KMS-11 (cell line): ENCODE results near the gene PRPF6.
A peak's percentile ranks its signal among the peaks of the same experiment; 100 is the strongest.

ENCODE experiments used
- H2AFZ ChIP-seq: fragments of 200-600 bp; sonication (generic); 2 replicates; pipeline ENCODE4 v1.6.1; 2016; ENCODE audit warnings: antibody characterized with exemption, mixed run types, low read depth
- H3K27ac ChIP-seq: fragments of 200-600 bp; sonication (generic); 2 replicates; pipeline ENCODE4 v1.6.1; 2016; ENCODE audit warnings: mild to moderate bottlenecking, mixed run types
- H3K27me3 ChIP-seq: fragments of 200-600 bp; sonication (generic); 2 replicates; pipeline ENCODE4 v1.6.1; 2017; ENCODE audit warnings: mild to moderate bottlenecking, low read depth, mixed run types, moderate library complexity; ENCODE audit not compliant: insufficient read depth
- H3K36me3 ChIP-seq: fragments of 200-600 bp; sonication (generic); 2 replicates; pipeline ENCODE4 v1.6.1; 2017; ENCODE audit warnings: mild to moderate bottlenecking, mixed run types; ENCODE audit not compliant: insufficient read depth
- H3K4me1 ChIP-seq: fragments of 200-600 bp; sonication (generic); 2 replicates; pipeline ENCODE4 v1.6.1; 2016; ENCODE audit warnings: mild to moderate bottlenecking, low read depth, mixed run types; ENCODE audit not compliant: poor library complexity, severe bottlenecking
- H3K4me2 ChIP-seq: fragments of 200-600 bp; sonication (generic); 2 replicates; pipeline ENCODE4 v1.7.0; 2016; ENCODE audit warnings: mild to moderate bottlenecking, mixed run types
- H3K4me3 ChIP-seq: fragments of 200-600 bp; sonication (generic); IDR thresholded peaks from 2 replicates; pipeline ENCODE4 v1.6.1; 2017; ENCODE audit warnings: low read depth, low read length, mixed read lengths; ENCODE audit not compliant: insufficient read depth
- H3K79me2 ChIP-seq: fragments of 200-600 bp; sonication (generic); 2 replicates; pipeline ENCODE4 v1.6.1; 2016; ENCODE audit warnings: low read depth, mixed run types; ENCODE audit not compliant: insufficient read depth
- H3K9ac ChIP-seq: fragments of 200-600 bp; sonication (generic); 2 replicates; pipeline ENCODE4 v1.6.1; 2016; ENCODE audit warnings: mild to moderate bottlenecking, mixed run types
- H4K20me1 ChIP-seq: fragments of 200-600 bp; sonication (generic); 2 replicates; pipeline ENCODE4 v1.6.1; 2016; ENCODE audit warnings: mild to moderate bottlenecking, mixed run types; ENCODE audit not compliant: insufficient read depth
- TF ChIP-seq, protein P1 (sequence below): fragments of 200-600 bp; sonication (generic); conservative IDR thresholded peaks from 2 replicates; pipeline ENCODE4 v1.6.1; 2017; ENCODE audit warnings: low read depth, mild to moderate bottlenecking, antibody characterized with exemption, low read length, moderate library complexity, mixed read lengths

The PRPF6 gene

DNA sequence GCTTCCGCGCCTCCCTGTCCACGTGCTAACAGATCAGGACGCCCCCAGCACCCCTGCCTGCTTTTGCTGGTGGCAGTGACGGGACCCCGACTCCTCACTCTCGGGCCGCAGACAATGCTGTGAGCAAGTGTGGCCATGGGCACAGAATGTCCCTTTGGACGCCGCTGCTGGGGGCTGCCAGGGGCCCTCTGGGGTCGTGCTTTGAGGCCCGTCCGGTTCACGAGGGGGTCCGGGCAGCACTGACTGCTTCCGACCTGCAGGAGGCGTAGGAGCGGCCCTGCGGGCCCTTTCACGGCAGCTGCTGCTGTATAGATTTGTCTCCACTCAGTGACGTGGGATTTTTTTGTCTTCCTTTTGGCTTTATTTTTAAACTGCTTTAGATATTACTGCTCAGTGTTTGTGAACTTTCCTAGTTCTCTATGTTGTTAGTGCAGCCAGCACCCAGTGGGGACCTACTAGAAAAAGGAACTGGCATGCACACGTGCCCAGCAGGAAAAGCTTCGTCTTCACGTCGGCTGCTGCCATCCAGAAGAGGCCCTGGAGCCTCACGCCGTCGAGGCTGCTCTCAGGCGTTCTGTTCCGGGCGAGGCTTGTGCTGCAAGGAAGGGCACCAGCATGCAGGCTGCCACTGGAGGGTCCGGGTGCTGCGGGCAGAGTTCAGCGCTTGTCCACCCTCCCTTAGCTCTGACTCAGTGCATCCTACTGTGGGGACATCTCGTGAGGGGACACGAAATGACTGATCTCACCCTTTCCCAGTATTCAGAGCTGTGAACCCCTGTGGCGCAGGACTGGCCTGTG, 46.5 kb upstream of the PRPF6 start:
- H4K20me1 ChIP-seq, result no peaks in the 10 kb centered on the region
- H3K4me1 ChIP-seq, result no peaks in the 10 kb centered on the region
- no peaks in the 10 kb centered on the region for H3K27me3 ChIP-seq
- H3K27ac ChIP-seq, result no peak overlapping the region
- H2AFZ ChIP-seq, result no peak overlapping the region
- H3K9ac ChIP-seq, result no peak overlapping the region
- TF ChIP-seq, protein P1, sequence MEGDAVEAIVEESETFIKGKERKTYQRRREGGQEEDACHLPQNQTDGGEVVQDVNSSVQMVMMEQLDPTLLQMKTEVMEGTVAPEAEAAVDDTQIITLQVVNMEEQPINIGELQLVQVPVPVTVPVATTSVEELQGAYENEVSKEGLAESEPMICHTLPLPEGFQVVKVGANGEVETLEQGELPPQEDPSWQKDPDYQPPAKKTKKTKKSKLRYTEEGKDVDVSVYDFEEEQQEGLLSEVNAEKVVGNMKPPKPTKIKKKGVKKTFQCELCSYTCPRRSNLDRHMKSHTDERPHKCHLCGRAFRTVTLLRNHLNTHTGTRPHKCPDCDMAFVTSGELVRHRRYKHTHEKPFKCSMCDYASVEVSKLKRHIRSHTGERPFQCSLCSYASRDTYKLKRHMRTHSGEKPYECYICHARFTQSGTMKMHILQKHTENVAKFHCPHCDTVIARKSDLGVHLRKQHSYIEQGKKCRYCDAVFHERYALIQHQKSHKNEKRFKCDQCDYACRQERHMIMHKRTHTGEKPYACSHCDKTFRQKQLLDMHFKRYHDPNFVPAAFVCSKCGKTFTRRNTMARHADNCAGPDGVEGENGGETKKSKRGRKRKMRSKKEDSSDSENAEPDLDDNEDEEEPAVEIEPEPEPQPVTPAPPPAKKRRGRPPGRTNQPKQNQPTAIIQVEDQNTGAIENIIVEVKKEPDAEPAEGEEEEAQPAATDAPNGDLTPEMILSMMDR, result 0 out of 2 replicates have a peak, but pooled peaks have one; percentile 19
- no peaks in the 10 kb centered on the region; the same call in 1 of the 2 replicates for H3K36me3 ChIP-seq
- no peak overlapping the region for H3K4me2 ChIP-seq
- no peaks in the 10 kb centered on the region for H3K79me2 ChIP-seq
- no peak overlapping the region for H3K4me3 ChIP-seq

- H3K9ac ChIP-seq, result no peak overlapping the region
- no peak overlapping the region for H3K4me2 ChIP-seq
- H3K79me2 ChIP-seq, result no peaks in the 10 kb centered on the region
- no peaks in the 10 kb centered on the region for H3K4me1 ChIP-seq
- H3K27me3 ChIP-seq, result no peaks in the 10 kb centered on the region
- H3K4me3 ChIP-seq, result no peak overlapping the region
- H2AFZ ChIP-seq, result no peak overlapping the region
- no peaks in the 10 kb centered on the region for H4K20me1 ChIP-seq
- TF ChIP-seq, protein P1, result no peak
- H3K27ac ChIP-seq, result no peak overlapping the region
- no peaks in the 10 kb centered on the region; the same call in 1 of the 2 replicates for H3K36me3 ChIP-seq
These were observed 45.5 kb upstream of the PRPF6 start for GRCh38 chr20:63935447-63935846.

DNA sequence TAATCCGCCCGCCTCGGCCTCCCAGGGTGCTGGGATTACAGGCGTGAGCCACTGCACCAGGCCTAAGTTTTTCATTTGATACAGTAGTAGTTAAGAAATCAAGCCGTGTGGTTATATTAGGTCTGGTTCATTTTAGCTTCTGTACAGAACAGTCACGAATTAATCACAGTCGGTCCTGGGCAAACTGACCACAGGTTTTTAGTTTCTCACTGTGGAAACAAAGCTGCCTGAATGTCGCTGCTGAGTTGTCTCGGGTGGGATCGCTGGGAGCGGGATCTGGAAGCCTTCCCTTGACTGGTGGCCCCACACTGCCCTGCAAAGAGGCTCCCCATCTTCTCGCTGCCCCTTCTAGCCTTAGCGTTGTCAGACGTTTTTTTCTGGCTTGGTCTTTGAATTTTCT, 43.3 kb upstream of the PRPF6 start:
- H3K4me3 ChIP-seq, result no peak overlapping the region
- no peaks in the 10 kb centered on the region for H3K4me1 ChIP-seq
- no peak overlapping the region for H3K9ac ChIP-seq
- H2AFZ ChIP-seq, result no peak overlapping the region
- H3K79me2 ChIP-seq, result no peaks in the 10 kb centered on the region
- no peaks in the 10 kb centered on the region; the same call in 1 of the 2 replicates for H3K36me3 ChIP-seq
- no peak overlapping the region for H3K27ac ChIP-seq
- H3K4me2 ChIP-seq, result no peak overlapping the region
- no peaks in the 10 kb centered on the region for H3K27me3 ChIP-seq
- TF ChIP-seq, protein P1, result no peak
- H4K20me1 ChIP-seq, result no peaks in the 10 kb centered on the region

- Histone ChIP-seq H3K79me2 (no peaks in the 10 kb centered on the region), H3K4me2 (no peak overlapping the region), H3K9ac (no peak overlapping the region), H2AFZ (no peak overlapping the region), H4K20me1 (no peaks in the 10 kb centered on the region), H3K4me1 (no peaks in the 10 kb centered on the region), H3K27ac (no peak overlapping the region), H3K4me3 (no peak overlapping the region), H3K27me3 (no peaks in the 10 kb centered on the region), H3K36me3 (no peaks in the 10 kb centered on the region; the same call in 1 of the 2 replicates)
- TF ChIP-seq, protein P1, result no peak
These were observed 41.6 kb upstream of the PRPF6 start for GRCh38 chr20:63939061-63939935.
